VCaP (cell line): ENCODE measurements around the gene LRRC3B.

Source experiments
- H3K27ac ChIP-seq: fragments of 450-650 bp; 2 replicates; pipeline ENCODE4 v1.5.1; 2017
- CTCF ChIP-seq: fragments of 450-650 bp; conservative IDR thresholded peaks from 2 replicates; pipeline ENCODE4 v1.5.1; 2017; ENCODE audit warnings: mild to moderate bottlenecking, moderate library complexity

Gene LRRC3B

GRCh38 chr3:26681632-26682031 lies 59.1 kb downstream of the LRRC3B start:
- no peak for TF ChIP-seq CTCF
- no peak overlapping the region for H3K27ac ChIP-seq

GRCh38 chr3:26682406-26682805 lies 59.8 kb downstream of the LRRC3B start:
- H3K27ac ChIP-seq: no peak overlapping the region
- no peak for TF ChIP-seq CTCF

- TF ChIP-seq CTCF: no peak
- no peak overlapping the region for H3K27ac ChIP-seq
These were observed 61.3 kb downstream of the LRRC3B start for GRCh38 chr3:26683902-26684301.

GRCh38 chr3:26687466-26687865 lies 64.9 kb downstream of the LRRC3B start:
- no peak for TF ChIP-seq CTCF
- no peak overlapping the region for H3K27ac ChIP-seq

GRCh38 chr3:26699553-26699952 lies 77.0 kb downstream of the LRRC3B start:
- no peak overlapping the region for H3K27ac ChIP-seq
- TF ChIP-seq CTCF: no peak

GRCh38 chr3:26703519-26703918 lies 80.9 kb downstream of the LRRC3B start:
- TF ChIP-seq CTCF: no peak
- no peak overlapping the region for H3K27ac ChIP-seq

GRCh38 chr3:26704736-26705135 lies 82.2 kb downstream of the LRRC3B start:
- H3K27ac ChIP-seq: no peak overlapping the region
- TF ChIP-seq CTCF: no peak

GRCh38 chr3:26708501-26708900 lies 85.9 kb downstream of the LRRC3B start:
- no peak for TF ChIP-seq CTCF
- H3K27ac ChIP-seq: no peak overlapping the region
